Spinal cord (tissue), 10 donors: ENCODE measurements around the gene SMYD3. TPM values are rescaled to one million over a fixed set of nuclear protein-coding genes. Genes with fewer than 3 reads are reported as not detected.

Experiments used
- DNase-seq, 6 donors: peaks; one replicate each; pipeline versions ENCODE4 v3.0.0 to v3.0.0-alpha.2; 2013 to 2015; ENCODE audit warnings: low spot score in 6 of 6, low read depth in 4 of 6
- H3K27ac ChIP-seq: one replicate; pipeline ENCODE4 v1.5.1; 2013; ENCODE audit warnings: low read depth, low read length, control low read depth
- H3K27me3 ChIP-seq: one replicate; pipeline ENCODE4 v1.6.1; 2013; ENCODE audit warnings: low read length; ENCODE audit not compliant: control insufficient read depth, insufficient read depth
- H3K36me3 ChIP-seq: one replicate; pipeline ENCODE4 v1.6.1; 2013; ENCODE audit warnings: low read length; ENCODE audit not compliant: control insufficient read depth, insufficient read depth
- H3K4me1 ChIP-seq: one replicate; pipeline ENCODE4 v1.6.1; 2013; ENCODE audit warnings: low read length; ENCODE audit not compliant: control insufficient read depth, insufficient read depth
- H3K4me3 ChIP-seq: one replicate; pipeline ENCODE4 v1.5.1; 2013; ENCODE audit warnings: low read depth, low read length, control low read depth
- H3K9me3 ChIP-seq: one replicate; pipeline ENCODE4 v1.6.1; 2013; ENCODE audit warnings: low read length; ENCODE audit not compliant: control insufficient read depth, insufficient read depth
- WGBS: methylation state at CpG from one replicate; pipeline ENCODE4 v1.1.5; 2013; ENCODE audit warnings: missing lambda C conversion rate; ENCODE audit not compliant: insufficient coverage; 5-methylcytosine and 5-hydroxymethylcytosine counted together
- polyA plus RNA-seq, 2 donors: library from polyadenylated mRNA; unstranded; fragments of 120-200 nt; gene quantifications; one replicate each; pipeline ENCODE4 v1.2.1, GENCODE V29; 2013; ENCODE audit not compliant: insufficient read length in 2 of 2
- total RNA-seq, 2 donors: library from RNA; depleted of rRNA in 1 of 2; stranded (reverse); fragments of 120-200 nt in 1 of 2; fragments of >200 nt in 1 of 2; gene quantifications; one replicate each; pipeline versions ENCODE4 v1.2.3 to v1.2.4, GENCODE V29; 2013 to 2014
- donor health status: healthy.

The SMYD3 gene
- total and polyA plus RNA-seq, 4 donors = 37.5 to 54.4 (median 49.4) TPM

DNA sequence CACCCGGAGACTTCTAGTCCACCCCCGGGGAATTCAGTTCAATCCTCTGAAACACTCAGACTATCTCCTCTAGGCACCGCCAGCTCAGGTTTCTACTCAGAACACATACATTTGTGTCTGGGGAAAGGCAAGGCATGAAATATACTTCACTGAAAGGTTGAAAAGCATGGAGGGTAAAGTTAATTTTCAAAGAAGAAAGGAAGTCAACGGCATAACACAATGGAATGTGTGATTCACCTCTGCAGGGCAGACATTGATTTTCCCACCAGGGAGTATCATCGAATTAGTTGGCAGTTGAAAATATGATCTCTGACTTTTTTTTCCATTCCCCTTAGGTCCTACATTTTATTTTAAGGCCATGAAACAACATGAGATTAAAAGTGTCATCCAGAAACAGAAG is 669.4 kb downstream of the SMYD3 start:
- DNase-seq = peak in 1 of 6 donors; percentile 23
- H3K4me1 ChIP-seq = no peaks in the 10 kb centered on the region
- no peaks in the 10 kb centered on the region for H3K27me3 ChIP-seq
- no peak overlapping the region for H3K4me3 ChIP-seq
- WGBS = 33% methylated on average over 1 of the region's 5 CpGs
- H3K27ac ChIP-seq = no peak overlapping the region
- no peaks in the 10 kb centered on the region for H3K9me3 ChIP-seq
- H3K36me3 ChIP-seq = no peaks in the 10 kb centered on the region

DNA sequence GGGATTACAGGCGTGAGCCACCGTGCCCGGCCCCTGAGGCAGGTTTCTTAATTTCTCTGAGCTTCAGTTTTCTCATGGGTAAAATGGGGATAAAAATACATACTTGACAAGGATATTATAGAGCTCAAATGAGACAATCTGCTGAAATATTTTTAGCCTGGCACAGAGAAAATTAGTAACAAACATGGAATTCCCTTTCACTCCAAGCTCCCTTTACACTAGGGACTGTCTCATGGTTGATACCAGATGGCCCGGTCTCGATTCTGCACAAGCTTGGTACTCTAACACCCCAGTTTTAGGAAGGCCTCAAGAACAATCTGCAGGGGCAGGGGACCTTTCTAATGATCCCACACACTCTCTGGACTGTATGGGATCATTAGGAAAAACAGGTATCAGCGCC is 671.7 kb downstream of the SMYD3 start:
- peak in 1 of 6 donors; percentile 65 for DNase-seq
- no peaks in the 10 kb centered on the region for H3K27me3 ChIP-seq
- no peak overlapping the region for H3K27ac ChIP-seq
- H3K4me3 ChIP-seq = no peak overlapping the region
- H3K4me1 ChIP-seq = no peaks in the 10 kb centered on the region
- no peaks in the 10 kb centered on the region for H3K36me3 ChIP-seq
- no peaks in the 10 kb centered on the region for H3K9me3 ChIP-seq
- 96% methylated on average over 3 of the region's 6 CpGs for WGBS

DNA sequence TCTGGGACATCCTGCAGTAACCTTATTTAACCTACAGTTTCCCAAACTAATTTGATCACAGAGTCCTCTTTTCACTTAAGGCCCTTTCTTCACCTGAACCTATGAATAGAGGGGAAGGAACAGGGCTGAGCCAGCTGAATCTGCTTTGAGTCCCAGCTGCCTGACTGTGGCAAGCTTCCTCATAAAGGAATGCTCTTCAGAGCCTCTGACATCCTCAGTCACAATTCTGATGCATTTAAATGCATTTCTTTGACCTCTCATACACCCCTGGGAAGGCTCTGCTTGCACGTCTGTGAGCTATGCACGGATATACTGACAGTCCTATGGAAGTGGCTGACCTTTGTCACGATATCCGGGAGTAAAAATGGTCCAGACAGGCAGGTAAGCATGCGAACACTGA is 673.1 kb downstream of the SMYD3 start:
- 84% methylated on average over 4 of the region's 5 CpGs for WGBS
- no peak overlapping the region for H3K4me3 ChIP-seq
- H3K36me3 ChIP-seq = no peaks in the 10 kb centered on the region
- no peak overlapping the region for H3K27ac ChIP-seq
- no peaks in the 10 kb centered on the region for H3K27me3 ChIP-seq
- no peaks in the 10 kb centered on the region for H3K4me1 ChIP-seq
- no peak for DNase-seq
- H3K9me3 ChIP-seq = no peaks in the 10 kb centered on the region

DNA sequence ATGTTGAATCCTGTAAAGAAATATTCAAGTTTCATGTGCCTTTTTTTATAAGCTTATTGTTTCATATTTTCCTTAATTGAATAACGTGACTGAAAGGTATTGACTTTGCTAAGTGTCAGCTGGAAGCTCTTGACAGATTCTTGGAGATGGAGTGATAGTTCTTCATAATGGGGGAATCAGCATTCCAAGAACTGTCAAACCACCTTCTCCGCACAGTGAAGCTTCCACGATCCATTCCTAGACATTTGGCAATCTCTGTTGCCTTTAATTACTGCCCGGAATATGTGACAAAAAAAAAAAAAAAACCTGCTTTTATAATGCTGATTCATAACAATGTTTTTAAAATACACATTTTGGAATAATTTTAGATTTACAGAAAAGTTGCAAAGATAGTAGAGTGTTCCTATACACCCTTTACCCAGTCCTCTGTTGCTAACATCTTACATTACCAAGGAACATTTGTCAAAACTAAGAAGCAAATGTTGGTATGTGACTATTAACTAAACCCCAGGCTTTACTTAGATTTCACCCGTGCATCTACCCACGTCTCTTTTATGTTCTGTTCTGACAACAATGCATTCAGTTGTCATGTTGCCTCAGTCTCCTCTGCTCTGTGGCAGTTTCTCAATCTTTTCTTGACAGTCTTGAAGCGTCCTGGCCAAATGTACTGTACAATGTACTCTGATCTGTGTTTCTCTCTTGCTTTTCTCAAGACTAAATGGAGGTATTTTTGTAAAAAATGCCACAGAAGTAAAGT is 674.1 kb downstream of the SMYD3 start:
- H3K36me3 ChIP-seq = no peaks in the 10 kb centered on the region
- H3K4me3 ChIP-seq = no peak overlapping the region
- no peaks in the 10 kb centered on the region for H3K27me3 ChIP-seq
- H3K27ac ChIP-seq = no peak overlapping the region
- WGBS = 86% methylated on average over 2 of the region's 7 CpGs
- H3K9me3 ChIP-seq = no peaks in the 10 kb centered on the region
- no peaks in the 10 kb centered on the region for H3K4me1 ChIP-seq
- no peak for DNase-seq

DNA sequence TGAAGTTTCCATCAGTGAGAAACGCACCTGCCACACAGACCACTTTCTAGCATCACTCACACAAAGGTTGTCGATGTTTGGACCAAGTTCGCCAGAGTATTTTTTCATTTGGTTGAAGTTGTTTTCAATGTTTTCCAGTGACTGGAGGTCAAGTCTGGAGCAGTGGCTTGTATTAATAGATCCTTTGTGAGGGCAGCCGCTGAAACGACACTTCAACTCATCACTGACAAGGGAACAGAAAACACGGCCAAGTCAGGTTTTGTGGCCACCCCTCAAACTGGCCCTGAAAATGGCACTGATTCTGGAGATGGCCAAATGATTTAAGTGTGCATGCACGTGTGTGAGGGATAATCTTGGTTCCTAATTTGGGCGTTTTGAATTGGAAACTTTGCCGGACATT is 675.6 kb downstream of the SMYD3 start:
- WGBS = 81% methylated on average over 5 of the region's 9 CpGs

DNA sequence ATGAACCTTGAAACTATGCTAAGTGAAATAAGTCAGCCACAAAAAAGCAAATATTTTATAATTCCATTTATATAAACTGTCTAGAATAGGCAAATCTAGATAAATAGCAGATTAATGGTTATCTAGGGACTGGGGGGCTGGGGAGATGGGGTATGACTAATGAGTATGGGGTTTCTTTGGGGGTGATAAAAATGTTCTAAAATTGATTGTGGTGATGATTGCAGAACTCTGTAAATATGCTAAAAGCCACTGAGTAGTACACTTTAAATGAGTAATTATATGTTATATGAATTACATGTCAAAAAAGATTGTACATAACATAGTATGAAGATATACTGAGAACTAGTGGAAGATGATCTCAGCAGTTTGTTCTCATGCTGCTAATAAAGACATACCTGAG is 677.3 kb downstream of the SMYD3 start:
- Histone ChIP-seq H3K4me3 (no peak overlapping the region), H3K9me3 (no peaks in the 10 kb centered on the region), H3K4me1 (no peaks in the 10 kb centered on the region), H3K27me3 (no peaks in the 10 kb centered on the region), H3K36me3 (no peaks in the 10 kb centered on the region), H3K27ac (no peak overlapping the region)
- no peak for DNase-seq

More for the DNA sequence above, 675.6 kb downstream of the SMYD3 start:
- Histone ChIP-seq H3K9me3 (no peaks in the 10 kb centered on the region), H3K27me3 (no peaks in the 10 kb centered on the region), H3K36me3 (no peaks in the 10 kb centered on the region), H3K27ac (no peak overlapping the region), H3K4me3 (no peak overlapping the region), H3K4me1 (no peaks in the 10 kb centered on the region)
- no peak for DNase-seq

DNA sequence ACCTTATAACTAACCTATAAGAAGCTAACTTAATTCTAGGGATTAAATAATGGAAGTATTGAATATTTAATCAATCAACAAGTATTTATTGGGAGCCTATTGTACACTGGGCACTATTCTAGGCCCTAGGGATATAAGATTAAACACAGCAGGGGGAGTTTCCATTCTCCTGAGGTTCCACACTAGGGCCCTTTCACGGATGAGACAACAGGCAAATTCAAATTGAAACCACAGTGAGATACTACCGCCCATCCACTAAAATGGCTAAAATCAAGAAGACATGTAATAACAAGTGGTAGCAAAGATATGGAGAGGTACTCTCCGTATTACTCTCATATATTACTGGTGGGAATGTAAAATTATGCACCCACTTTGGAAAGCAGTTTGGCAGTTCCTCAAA is 677.9 kb downstream of the SMYD3 start:
- H3K36me3 ChIP-seq = no peaks in the 10 kb centered on the region
- H3K4me3 ChIP-seq = no peak overlapping the region
- no CpG with 5 or more reads among the region's 3 CpGs for WGBS
- no peaks in the 10 kb centered on the region for H3K9me3 ChIP-seq
- no peak for DNase-seq
- H3K27me3 ChIP-seq = no peaks in the 10 kb centered on the region
- H3K27ac ChIP-seq = no peak overlapping the region
- no peaks in the 10 kb centered on the region for H3K4me1 ChIP-seq

DNA sequence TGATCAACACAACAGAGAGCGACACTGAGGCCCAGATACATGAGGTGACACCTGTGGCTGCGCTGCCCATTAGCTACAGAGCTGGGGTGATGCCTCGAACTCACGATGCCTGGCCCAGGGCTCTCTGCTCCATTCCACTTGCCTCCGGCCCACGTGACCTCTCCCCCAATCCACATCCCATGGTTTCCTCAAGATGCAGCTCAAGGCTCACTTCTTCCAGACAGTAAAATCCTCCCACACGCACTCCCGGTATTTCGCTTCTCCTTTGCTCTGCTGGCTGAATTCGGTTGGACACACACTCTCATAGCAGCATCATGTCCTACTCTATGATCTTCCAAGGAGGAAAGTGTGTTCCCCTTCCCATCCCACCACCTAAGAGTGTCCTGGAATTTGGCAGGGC is 679.8 kb downstream of the SMYD3 start:
- no peaks in the 10 kb centered on the region for H3K27me3 ChIP-seq
- H3K27ac ChIP-seq = no peak overlapping the region
- 96% methylated on average over 9 of the region's 10 CpGs for WGBS
- H3K36me3 ChIP-seq = no peaks in the 10 kb centered on the region
- H3K4me3 ChIP-seq = no peak overlapping the region
- no peak for DNase-seq
- H3K4me1 ChIP-seq = no peaks in the 10 kb centered on the region
- H3K9me3 ChIP-seq = no peaks in the 10 kb centered on the region

DNA sequence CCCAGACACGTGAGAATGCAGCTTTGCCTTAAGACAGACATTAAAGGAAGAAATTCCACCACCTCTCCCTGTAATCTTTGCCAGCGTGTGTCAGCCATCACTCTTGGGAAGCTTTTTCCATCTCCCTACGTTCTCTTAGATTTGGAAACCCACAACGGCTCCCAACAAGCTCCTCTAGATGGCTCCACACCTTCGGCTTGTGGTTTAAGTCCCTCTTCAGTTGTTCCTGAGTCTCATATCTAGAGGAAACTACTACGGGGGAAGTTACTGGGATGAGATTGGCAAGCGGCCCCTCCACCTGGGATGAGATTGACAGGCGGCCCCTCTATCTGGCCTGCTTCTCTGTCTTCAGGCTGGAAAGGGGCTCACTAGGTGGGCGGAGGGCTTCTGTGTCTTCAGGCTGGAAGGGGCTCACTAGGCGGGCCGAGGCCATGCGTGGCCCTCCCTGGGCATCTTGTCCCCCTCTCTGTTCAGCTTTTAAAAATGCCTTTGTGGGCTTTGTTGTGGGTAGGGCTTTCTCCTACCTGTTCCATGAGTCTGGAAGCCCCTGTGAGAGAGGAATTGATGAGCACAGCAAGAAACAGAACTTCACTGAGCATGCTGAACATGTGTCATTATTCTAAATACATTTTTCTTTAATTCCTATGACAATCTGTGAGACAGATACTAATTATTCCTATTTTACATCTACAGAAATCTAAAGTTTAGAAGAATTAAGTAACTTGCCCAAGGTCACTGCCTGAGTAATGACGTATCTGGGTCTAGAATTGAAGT is 681.8 kb downstream of the SMYD3 start:
- DNase-seq = peak in 1 of 6 donors; percentile 43
- Histone ChIP-seq H3K4me1 (no peaks in the 10 kb centered on the region), H3K4me3 (no peak overlapping the region), H3K9me3 (no peaks in the 10 kb centered on the region), H3K36me3 (no peaks in the 10 kb centered on the region), H3K27ac (no peak overlapping the region), H3K27me3 (no peaks in the 10 kb centered on the region)
- WGBS = 73% methylated on average over 8 of the region's 13 CpGs
